Left kidney (tissue), 2 donors: ENCODE data around the gene ZNF639. TPM values are rescaled to one million over a fixed set of nuclear protein-coding genes. Genes with fewer than 3 reads are reported as not detected.
A peak's percentile ranks its signal among the peaks of the same experiment; 100 is the strongest.

ENCODE experiments used
- DNase-seq: peaks from one replicate; pipeline ENCODE4 v3.0.0-alpha.2; 2013
- polyA plus RNA-seq: library from polyadenylated mRNA; unstranded; fragments of 120-200 nt; gene quantifications from one replicate; pipeline ENCODE4 v1.2.1, GENCODE V29; 2013; ENCODE audit not compliant: insufficient read length

The ZNF639 gene
- polyA plus RNA-seq, 1 donor = 62.7 TPM

DNA sequence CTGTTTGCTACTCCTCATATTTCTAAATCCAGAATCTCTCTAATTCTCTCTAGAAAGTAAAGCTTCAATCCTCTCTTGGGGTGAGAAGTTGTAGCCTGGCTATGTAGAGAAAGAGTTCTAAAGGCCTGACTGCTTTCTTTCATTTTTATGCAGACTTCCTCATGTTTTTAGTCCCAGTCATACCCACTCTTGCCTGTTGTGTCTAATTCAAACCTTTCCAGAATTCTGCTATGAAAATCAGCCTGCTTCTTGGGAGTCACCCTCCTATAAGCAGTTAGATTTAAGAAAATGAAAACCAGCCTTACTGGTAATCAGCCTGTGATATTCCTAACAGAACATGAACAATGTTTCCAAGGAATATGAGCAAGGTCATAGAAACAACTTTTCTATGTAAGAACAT is 14.8 kb upstream of the ZNF639 start:
- no peak for DNase-seq

DNA sequence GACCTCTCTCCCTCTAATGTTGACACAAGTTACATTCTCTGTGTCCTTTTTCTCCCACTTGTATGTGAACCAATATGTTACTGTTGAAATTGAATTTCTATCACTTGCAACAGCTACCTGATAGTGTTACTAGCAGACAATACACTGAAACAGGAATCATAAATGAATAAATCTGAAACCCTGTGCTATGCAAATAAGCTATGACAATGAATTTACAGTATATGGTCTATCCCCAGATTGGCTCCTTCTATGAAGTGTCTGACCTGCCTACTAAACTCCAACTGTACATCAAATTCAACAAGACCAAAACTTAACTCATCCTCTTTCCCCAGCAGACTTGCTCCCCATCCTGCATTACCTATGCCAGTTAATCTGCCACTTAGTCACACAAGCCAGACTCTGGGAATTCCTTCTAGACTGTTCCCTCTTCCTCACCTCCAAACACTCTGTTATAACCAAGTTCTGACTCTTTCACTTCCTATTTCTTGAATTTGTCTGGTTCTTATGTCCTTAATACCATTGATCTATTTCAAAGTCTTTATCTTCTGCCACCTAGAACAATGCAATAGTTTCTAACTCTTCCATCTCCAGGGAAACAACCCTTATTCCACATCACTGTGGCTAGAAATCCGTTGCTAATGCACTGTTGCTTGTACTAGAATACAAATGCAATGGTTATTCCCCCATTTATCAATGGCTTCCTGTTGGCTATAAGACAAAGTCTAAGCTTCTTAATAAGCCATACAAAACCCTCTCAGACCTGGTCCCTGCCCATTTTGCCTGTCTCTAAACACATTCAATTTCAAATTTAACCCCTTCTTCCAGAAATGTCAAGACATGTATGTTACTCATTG is 13.4 kb upstream of the ZNF639 start:
- no peak for DNase-seq

DNA sequence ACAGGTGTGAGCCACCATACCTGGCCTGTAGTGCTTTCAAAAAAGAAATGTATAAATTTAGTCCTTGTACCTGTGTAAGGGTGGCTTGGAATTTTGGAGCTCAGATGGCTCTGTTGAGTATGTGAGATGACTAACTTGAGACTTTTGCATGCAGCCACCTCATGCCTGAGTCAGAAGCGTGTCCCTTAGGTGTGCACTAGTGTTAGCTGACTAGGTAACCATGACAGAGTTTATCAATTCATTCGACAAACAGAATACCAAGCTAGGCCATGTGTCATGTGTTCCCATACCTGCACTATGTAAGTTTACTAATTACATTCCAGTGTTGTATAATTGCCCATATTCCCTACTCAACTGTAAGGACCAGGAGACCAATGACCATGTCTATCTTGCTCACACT is 4.0 kb upstream of the ZNF639 start:
- no peak for DNase-seq

DNA sequence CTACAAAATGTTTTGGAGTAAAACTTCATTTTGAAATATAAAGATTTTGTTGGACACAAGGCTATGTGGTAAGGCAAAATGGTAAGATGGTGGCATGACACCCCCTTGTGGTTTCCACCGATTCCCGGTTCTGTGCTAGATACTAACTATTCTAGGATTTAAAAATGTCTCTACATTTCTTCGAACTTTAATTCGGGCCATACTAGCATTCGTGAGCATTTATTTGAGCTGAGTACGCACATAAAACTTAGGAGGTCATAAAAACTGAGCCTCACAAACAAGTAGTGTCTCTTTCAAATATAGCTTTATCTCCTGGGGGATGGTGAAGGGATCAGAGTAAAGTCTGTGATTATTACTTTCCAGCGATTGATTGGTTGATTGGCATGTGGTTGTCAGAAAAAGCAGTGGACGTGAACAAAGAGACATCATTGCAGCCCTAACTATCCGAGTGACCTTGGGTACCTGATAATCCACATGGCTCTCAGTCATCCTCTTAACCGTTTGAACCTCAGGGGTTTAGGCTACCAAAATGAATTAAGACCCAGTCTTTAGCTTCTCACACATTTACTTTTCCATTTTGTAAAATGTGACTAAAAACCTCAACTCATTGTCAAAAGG is 1.1 kb upstream of the ZNF639 start:
- DNase-seq = peak; percentile 53

DNA sequence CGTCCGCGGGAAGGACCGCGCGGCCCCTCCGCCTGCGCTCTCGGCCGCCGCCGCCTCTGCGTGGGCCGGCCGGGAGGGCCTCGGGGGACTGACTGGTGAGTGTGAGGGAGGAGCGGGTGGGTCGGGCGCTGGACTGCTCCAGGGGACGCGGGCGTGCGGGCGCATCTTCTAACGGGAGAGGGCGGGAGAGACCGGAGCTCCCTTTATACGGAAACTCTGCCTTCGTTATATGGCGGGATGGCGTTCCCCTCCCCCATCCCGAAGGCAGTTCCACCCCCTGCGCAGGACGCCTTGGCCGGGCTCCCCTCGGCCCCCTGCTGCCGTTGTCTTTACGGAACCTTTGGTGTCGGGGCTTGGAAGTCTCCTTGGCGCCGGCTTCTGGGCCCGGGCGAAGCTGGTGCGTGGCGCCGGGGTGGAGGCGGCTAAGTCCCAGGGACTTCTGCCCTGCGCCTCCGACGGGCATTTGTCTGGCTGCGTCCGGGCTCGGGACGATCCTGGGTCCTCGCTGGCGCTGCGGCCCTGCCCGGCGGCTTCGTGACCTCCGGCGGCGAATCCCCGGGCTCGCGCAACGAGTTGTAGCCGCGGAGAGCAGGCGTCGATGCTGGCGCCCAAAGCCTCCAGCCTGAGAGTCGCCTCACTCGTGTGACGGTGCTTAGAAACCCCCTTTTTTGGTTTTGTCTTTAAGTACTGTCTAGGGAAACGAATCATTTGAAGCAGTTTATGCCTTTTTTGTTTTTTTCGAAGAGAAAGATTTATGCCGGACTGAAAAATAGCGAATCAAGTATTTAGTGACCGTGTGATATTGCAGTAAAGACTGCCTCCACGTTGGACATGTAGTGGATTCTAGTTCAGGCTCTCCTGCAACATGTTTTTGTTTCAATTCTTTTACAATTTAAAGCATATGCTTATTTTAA is 623 bp downstream of the ZNF639 start:
- peak; percentile 57 for DNase-seq

DNA sequence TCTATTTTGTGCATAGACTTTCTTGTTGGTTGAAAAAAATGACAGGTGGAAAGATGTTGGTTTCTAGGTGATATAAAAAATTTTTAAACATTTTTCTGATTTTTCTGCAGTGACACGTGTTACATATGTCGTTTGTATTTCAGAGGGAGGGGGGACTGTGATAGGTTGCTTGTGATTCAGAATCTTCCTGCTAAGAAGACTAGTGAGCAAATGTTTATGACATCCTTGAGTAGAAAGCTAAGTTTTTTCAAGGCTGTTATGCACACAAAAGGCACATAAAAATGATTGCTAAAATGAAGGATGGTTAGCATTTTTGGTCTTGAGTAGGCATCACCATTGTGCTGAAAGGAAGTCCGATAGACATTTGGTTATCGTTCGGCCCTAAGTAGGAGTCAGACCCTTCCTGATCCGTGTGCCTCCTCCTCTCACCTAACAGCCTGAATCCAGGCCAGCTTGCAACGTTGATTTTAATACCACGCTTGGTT is 1.5 kb downstream of the ZNF639 start:
- peak; percentile 26 for DNase-seq

DNA sequence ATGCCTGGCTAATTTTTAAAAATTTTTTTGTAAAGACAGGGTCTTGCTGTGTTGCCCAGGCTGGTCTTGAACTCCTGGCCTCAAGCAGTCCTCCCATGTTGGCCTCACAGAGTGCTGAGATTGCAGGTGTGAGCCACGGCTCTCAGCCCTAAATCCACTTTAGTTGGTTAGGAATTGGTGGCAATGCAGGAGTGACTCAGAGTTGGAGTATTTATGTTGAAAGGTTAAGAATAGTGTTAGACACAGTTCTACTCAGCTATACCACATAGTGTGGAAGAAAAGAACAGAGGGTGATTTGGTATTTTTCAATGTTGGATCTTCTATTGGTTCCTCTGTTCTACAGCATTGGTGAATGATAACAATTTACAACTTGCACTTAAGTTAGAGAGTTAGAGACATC is 7.6 kb downstream of the ZNF639 start:
- no peak for DNase-seq

DNA sequence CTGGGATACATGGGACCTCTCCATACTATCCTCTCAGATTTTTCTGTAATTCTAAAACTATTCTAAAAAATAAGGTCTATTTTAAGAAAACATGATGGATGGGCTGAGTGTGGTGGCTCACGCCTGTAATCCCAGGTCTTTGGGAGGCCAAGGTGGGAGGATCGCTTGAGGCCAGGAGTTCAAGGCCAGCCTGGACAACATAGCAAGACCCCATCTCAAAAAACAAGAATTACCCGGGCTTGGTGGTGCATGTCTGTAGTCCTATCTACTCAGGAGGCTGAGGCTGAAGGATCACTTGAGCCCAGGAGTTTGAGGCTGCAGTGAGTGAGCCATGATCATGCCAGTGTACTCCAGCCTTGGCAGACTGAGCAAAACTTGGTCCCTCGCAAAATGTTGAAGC is 9.4 kb downstream of the ZNF639 start:
- no peak for DNase-seq

DNA sequence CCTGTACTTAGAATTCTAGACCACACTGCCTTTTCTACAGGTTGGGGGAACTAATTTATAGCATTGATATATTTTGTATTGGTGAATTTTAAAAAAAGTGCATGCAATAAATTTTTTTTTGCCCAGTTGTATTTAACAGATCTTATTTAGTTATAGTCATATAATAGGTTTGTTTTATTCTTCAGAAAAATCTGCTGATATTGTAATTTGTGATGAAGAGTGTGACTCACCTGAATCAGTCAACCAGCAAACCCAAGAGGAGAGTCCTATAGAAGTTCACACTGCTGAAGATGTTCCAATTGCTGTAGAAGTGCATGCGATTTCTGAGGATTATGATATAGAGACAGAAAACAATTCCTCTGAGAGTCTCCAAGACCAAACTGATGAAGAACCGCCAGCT is 10.3 kb downstream of the ZNF639 start:
- no peak for DNase-seq

DNA sequence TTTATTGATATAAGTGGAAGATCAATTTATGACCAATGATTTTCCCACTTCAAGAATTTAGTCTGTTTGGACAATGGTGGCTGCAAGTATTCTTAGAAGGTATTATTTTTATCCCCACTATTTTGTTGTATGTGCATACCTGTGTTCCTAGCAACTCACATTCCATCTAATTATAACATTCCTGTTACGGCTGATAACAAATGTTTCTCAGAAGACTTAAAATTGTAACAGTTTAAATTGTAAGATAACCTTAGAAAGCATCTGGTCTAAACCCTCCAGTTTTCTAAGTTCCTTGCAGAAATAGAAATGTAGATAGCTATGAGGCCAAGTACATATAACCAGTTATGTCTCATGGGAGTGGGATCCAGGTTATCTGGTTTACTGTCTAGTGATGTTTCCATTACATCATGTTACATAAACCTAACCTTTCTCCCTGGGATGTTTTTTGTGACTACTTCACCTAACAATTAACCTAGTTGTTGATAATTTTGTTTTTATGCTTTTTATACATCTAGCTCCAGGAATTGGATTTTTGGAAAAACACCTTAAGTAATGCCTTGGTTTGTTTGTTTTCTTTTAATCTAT is 13.6 kb downstream of the ZNF639 start:
- DNase-seq = no peak

DNA sequence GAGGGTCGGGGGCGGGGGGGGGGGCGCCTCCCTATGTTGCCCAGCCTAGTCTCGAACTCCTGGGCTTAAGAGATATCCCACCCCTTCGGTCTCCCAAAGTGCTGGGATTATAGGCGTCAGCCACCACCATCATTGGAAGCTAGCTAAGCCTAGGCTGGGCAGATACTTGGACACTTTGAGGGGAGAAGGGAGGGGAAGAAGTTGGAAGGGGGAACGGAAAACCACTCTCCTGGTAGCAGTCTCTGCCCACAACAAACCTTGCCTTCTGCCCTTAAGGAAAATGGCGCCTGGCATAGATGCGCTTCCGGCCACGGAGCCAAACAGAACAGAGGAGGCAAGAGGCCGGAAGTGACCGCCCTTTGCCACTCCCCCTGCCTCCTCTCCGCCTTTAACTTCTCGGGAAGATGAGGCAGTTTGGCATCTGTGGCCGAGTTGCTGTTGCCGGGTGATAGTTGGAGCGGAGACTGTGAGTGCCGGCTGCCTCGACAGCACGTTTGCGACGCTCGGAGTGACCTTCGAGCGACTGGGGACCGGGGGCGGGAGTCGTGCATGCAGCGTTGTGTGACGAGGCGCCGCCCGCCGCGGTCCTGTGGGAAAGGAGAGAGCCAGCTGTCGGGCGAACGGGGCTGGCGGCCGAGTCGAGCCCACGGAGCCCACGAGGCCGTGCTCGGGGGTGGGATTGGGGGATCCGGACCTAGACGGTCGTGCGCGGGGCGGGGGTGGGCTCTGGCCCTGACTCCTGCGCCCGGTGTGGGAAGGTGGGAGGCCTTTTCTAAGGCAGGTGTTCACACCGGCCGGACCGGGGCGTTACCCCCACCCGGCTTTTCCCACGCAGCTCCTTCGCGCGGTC is 24.7 kb downstream of the ZNF639 start, which contains the start of gene MFN1:
MFN1 (plus strand) TSS at position 365 of the 850 bp plus-strand sequence. CDS start 1,143 bp downstream, outside the sequence.
- DNase-seq = peak; percentile 96

DNA sequence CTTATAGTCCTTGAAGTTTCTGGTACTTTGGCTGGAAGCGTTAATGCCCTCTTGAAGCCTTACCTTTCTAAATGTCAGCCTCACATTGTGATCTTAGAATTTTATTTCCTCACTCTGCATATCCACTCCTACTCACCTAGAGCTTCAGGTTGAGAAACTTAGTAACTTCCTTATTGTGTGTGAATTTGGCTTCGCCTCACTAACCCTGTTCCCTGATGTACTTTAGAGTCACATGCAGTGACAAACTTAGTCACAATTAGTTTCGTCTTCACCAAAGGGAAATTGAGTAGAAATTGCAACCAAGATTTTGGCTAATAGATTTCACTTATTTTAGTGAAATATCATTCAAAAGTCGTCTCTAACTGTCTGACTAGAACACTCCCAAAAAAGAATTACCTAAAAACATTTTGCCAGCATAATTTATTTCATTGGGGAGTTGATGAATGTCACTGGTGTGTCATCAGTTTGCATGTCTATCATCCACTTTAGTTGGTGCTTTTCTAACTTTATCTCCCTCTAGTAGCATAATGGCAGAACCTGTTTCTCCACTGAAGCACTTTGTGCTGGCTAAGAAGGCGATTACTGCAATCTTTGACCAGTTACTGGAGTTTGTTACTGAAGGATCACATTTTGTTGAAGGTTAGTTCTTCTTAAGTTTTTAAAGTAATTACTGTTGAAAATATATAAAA is 25.6 kb downstream of the ZNF639 start:
- DNase-seq = no peak

DNA sequence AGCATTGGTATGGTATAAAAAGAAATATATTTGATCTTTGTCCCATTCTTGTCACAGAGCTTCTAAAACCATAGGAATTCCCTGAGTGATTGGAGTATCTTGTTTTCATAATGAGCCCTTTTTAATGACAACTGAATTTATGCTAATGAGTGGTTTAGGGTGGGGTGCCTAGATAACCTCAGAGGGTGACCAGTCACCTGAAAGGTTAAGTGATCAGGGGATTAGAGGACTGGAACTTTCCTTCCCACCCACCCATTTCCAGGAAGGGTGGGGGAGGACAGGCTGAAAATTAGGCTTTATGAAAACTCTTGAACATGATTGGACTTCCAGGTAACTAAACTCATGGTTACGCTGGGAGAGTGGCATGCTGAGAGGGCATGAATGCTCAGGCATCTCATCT is 33.2 kb downstream of the ZNF639 start:
- DNase-seq = no peak

DNA sequence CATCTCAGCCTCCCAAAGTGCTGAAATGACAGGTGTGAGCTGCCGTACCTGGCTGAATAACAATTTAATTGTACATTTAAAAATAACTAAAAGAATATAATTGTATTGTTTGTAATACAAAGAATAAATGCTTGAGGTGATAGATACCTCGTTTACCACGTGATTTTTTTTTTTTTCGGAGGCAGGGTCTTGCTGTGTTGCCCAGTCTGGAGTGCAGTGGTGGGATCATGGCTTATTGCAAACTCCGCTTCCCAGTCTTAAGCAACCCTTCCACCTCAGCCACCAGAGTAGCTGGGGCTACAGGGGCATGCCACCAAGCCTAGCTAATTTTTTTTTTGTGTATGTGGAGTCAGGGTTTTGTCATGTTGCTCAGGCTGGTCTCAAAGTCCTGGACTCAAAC is 40.5 kb downstream of the ZNF639 start:
- DNase-seq = no peak

DNA sequence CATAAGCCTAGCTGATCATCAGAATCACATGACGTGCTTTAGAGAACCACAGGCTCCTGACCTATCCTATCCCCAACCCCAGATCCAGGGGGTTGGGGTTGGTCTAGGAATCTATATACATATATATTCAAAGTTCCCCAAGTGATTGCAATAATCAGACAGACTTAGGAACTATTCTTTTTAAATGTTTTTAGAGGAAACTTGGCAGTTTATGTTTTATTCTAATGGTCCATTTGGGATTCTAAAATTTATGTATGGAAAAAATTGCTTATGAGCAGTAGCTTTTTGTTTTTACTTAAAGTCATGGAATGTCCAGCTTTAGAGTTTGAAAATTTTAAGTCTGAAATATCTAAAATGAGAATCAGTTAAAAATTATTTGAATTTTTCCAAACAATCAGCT is 46.8 kb downstream of the ZNF639 start:
- DNase-seq = no peak

DNA sequence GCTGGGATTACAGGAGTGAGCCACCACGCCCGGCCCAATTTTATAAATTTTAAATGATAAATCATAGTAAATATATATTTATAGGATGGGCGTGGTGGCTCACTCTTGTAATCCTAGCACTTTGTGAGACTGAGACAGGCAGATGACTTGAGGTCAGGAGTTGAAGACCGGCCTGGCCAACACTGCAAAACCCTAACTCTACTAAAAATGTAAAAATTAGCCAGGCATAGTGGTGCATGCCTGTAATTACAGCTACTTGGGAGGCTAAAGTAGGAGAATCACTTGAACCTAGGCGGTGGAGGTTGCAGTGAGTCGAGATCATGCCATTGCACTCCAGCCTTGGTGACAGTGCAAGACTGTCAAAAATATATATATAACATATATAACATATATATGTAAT is 51.1 kb downstream of the ZNF639 start:
- no peak for DNase-seq

DNA sequence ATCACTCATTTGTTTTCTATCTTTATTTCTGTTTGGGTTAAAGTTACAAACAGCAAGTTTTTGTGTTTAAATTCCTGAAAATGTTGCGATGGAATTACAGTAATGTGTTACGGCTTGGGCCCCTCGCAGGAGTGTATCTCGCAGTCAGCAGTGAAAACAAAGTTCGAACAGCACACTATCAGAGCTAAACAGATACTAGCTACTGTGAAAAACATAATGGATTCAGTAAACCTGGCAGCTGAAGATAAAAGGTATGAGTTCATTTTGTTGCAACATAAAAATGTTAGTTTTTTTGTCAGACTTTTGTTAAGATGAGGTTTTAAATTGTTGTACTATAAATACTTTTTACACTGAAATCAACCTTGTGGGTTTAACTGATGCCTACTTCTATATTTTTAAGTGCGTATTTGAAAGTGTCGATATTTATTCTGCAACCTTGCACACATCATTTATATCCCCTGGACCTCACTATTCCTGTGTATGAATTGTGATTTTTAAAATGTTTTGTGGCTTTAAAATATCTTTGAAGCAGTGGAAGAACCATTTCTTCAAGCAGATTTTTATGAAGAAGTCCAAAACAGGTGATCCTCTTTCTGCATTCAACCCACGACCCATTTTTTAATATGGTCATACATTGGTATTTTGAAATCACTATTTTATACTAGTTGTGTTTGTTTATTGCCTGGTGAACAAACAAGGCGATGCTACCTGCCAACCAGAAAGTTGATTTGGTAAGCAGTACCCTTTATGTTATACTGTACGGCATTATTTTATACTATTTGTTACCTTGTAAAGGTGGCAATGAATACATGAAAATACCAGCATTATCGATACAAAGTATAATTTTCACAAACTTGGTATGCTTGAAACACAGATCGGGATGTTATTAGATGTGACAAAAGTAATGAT is 52.5 kb downstream of the ZNF639 start:
- DNase-seq = no peak

DNA sequence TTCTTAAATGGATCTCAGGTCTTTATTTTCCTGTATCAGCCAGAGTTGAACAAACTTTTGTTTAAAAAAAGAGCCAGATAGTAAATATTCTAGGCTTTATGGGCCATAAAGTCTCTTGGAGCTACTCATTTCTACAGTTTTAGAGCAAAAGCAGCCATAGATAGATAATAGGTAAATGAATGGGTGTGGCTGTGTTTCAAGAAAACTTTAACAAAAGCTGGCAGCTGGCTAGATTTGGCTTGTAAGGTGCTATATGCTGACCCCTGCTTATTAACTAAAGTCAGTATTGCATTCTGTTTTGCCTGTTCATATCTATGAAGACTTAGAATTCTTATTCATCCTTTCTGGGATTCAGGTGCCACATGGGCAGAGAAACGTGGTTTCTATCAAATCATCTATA is 53.6 kb downstream of the ZNF639 start:
- DNase-seq = no peak
